ENCODE results near the gene GALM.

DNA sequence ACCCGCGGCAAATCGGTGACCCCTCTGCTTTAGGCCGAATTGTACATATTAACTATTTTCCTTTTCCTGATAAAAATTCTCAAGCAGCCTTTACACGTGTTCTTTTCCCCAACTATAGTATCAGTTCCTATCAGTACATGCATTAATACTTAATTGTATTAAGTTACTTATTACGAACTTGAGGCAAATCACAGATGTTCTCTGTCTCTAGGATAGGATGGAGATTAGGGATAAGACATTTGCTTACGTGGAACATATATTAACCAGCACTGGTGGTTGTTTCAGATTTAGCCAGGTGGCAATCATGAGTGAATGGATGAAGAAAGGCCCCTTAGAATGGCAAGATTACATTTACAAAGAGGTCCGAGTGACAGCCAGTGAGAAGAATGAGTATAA, 112.8 kb downstream of the GALM start:
- TF ChIP-seq, protein P1, sequence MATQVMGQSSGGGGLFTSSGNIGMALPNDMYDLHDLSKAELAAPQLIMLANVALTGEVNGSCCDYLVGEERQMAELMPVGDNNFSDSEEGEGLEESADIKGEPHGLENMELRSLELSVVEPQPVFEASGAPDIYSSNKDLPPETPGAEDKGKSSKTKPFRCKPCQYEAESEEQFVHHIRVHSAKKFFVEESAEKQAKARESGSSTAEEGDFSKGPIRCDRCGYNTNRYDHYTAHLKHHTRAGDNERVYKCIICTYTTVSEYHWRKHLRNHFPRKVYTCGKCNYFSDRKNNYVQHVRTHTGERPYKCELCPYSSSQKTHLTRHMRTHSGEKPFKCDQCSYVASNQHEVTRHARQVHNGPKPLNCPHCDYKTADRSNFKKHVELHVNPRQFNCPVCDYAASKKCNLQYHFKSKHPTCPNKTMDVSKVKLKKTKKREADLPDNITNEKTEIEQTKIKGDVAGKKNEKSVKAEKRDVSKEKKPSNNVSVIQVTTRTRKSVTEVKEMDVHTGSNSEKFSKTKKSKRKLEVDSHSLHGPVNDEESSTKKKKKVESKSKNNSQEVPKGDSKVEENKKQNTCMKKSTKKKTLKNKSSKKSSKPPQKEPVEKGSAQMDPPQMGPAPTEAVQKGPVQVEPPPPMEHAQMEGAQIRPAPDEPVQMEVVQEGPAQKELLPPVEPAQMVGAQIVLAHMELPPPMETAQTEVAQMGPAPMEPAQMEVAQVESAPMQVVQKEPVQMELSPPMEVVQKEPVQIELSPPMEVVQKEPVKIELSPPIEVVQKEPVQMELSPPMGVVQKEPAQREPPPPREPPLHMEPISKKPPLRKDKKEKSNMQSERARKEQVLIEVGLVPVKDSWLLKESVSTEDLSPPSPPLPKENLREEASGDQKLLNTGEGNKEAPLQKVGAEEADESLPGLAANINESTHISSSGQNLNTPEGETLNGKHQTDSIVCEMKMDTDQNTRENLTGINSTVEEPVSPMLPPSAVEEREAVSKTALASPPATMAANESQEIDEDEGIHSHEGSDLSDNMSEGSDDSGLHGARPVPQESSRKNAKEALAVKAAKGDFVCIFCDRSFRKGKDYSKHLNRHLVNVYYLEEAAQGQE (IDR thresholded peaks at IDR 0.05; ENCODE audit: insufficient read depth in 1 of 2, low read depth in 2 of 2, low read length in 2 of 2), result no peak
- no peak for TF ChIP-seq POLR2AphosphoS5 (IDR thresholded peaks at IDR 0.05; ENCODE audit: low read depth, low read length)
- TF ChIP-seq SIN3A (IDR thresholded peaks at IDR 0.05; ENCODE audit: borderline replicate concordance, insufficient read depth, low read length), result no peak

All from PFSK-1 (cell line).